BLaER1 treated with 17β-estradiol and CSF1 and Interleukin-3, amounts not matched to agents 10 nM and 100 nM (cell line): ENCODE measurements around the gene HYAL4.
"Not testable (repeated sequence)": the region's sequence is repeated elsewhere in the genome, so short reads cannot be mapped to it uniquely, and the experiment has no call there.

Experiments
- H3K27ac ChIP-seq, 11 experiments: shearing (Covaris generic); formaldehyde crosslinking; 2 replicates each; pipeline ENCODE4 v1.8.1; 2022
- H3K27me3 ChIP-seq, 11 experiments: shearing (Covaris generic); formaldehyde crosslinking; 2 replicates each; pipeline ENCODE4 v1.8.1; 2022
- H3K36me3 ChIP-seq, 11 experiments: shearing (Covaris generic); formaldehyde crosslinking; 2 replicates each; pipeline ENCODE4 v1.8.1; 2022
- H3K4me1 ChIP-seq, 10 experiments: shearing (Covaris generic); formaldehyde crosslinking; 2 replicates each; pipeline ENCODE4 v1.8.1; 2022
- H3K4me2 ChIP-seq, 11 experiments: shearing (Covaris generic); formaldehyde crosslinking; 2 replicates each; pipeline ENCODE4 v1.8.1; 2022
- H3K4me3 ChIP-seq, 10 experiments: shearing (Covaris generic); formaldehyde crosslinking; 2 replicates each; pipeline ENCODE4 v1.8.1; 2022
- H3K9ac ChIP-seq, 11 experiments: shearing (Covaris generic); formaldehyde crosslinking; 2 replicates each; pipeline ENCODE4 v1.8.1; 2022
- H3K9me3 ChIP-seq, 11 experiments: shearing (Covaris generic); formaldehyde crosslinking; replicated peaks in 1 of 11; 2 replicates each; pipeline ENCODE4 v1.8.1; 2022
- H4K20me1 ChIP-seq, 11 experiments: shearing (Covaris generic); formaldehyde crosslinking; 2 replicates each; pipeline ENCODE4 v1.8.1; 2022
- Cebpa-rat ChIP-seq, 11 experiments: shearing (Covaris generic); IDR thresholded peaks; 2 replicates each; pipeline ENCODE4 v1.8.1; 2022

The HYAL4 gene

DNA sequence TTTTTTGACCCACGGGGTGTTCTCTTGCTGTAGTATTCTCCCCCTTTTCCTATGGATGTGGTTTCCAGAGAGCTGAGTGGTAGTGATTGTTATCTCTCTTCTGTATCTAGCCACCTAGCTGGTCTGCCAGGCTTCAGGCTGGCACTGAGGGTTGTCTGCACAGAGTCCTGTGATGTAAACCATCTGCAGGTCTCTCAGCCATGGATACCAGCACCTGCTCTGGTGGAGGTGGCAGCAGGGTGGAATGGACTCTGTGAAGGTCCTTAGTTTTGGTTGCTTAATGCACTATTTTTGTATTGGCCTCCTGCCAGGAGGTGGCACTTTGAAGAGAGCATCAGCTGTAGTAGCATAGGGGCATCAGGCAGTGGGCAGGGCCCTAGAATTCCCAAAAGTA is 851 bp downstream of the HYAL4 start:
- Histone ChIP-seq H4K20me1 (no peaks in the 10 kb centered on the region), H3K9ac (no peak overlapping the region), H3K9me3 (no peaks in the 10 kb centered on the region), H3K4me1 (peaks cover 0 to 15% (median 13%) of the 10 kb centered on the region in 10 experiments; a peak in 16 of 20 replicates), H3K36me3 (no peaks in the 10 kb centered on the region), H3K27me3 (no peaks in the 10 kb centered on the region), H3K4me2 (peak overlapping the region in 9 of 11 experiments; percentile 24 to 67 (median 53); a peak in 17 of 22 replicates), H3K27ac (no peak overlapping the region), H3K4me3 (no peak overlapping the region)
- no peak for TF ChIP-seq Cebpa-rat (IDR thresholded peaks at IDR 0.05)

DNA sequence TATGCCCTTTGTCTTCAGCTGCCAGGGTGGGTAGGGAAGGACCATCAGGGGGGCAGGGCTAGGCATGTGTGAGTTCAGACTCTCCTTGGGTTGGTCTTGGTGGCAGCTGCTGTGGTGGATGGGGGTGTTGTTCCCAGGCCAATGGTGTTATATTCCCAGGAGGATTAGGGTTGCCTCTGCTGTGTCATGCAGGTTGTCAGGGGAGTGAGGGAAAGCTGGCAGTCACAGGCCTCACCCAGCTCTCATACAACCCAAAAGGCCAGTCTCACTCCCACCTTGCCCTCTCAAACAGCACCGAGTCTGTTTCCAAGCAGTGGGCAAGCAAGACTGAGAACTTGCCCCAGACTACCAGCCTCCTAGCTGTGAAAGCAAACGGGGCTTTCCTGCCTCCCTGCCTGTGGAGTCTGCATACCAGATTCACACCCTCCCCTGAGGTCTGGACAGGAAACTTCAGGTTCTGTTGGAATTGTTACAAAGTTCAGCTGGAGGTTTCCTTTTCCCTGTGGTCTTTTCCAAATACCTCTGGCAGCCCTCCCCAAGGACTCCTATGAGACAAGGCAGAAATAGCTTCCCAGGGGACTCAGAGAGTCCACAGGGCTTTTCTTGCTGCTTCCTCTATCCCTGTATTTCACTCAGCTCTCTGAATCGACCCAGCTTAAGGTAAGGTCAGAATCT is 1.4 kb downstream of the HYAL4 start:
- peaks cover 0 to 15% (median 13%) of the 10 kb centered on the region in 10 experiments; a peak in 16 of 20 replicates for H3K4me1 ChIP-seq
- H3K36me3 ChIP-seq: no peaks in the 10 kb centered on the region
- H3K27ac ChIP-seq: peak overlapping the region in 2 of 11 experiments; percentile 21 to 34; a peak in 3 of 22 replicates
- H3K27me3 ChIP-seq: no peaks in the 10 kb centered on the region
- H3K4me2 ChIP-seq: peak overlapping the region in 9 of 11 experiments; percentile 24 to 67 (median 53); a peak in 17 of 22 replicates
- TF ChIP-seq Cebpa-rat (IDR thresholded peaks at IDR 0.05): no peak
- H4K20me1 ChIP-seq: no peaks in the 10 kb centered on the region
- H3K9me3 ChIP-seq: 0 out of 22 replicates have a peak, but pooled peaks cover 0 to 1% (median 0%) of the 10 kb centered on the region in 11 experiments
- no peak overlapping the region for H3K4me3 ChIP-seq
- H3K9ac ChIP-seq: no peak overlapping the region

DNA sequence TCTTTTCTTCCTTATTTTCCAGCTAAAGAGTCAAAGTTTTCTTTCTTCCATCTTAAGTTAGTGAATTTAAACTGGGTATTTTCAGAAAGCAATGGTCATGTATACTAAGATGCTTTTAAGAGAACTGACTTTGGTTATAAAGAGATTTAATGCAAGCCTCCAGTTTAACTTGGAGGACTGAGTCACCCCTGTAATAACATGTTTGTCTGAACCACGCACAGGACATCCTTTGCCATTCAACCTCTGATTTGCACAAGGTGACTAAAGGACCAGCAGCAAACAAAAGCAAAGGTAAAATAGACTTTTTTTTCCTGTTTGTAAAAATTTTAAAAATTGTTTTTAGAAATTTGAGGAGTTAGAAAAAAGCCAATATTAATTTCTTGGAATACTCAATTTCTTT is 2.9 kb downstream of the HYAL4 start:
- Histone ChIP-seq H3K4me1 (peaks cover 0 to 15% (median 13%) of the 10 kb centered on the region in 10 experiments; a peak in 16 of 20 replicates), H3K36me3 (no peaks in the 10 kb centered on the region), H3K9me3 (0 out of 22 replicates have a peak, but pooled peaks cover 0 to 3% (median 0%) of the 10 kb centered on the region in 11 experiments), H3K4me3 (no peak overlapping the region), H3K4me2 (no peak overlapping the region), H4K20me1 (no peaks in the 10 kb centered on the region), H3K27ac (no peak overlapping the region), H3K27me3 (no peaks in the 10 kb centered on the region), H3K9ac (no peak overlapping the region)
- no peak for TF ChIP-seq Cebpa-rat (IDR thresholded peaks at IDR 0.05)

DNA sequence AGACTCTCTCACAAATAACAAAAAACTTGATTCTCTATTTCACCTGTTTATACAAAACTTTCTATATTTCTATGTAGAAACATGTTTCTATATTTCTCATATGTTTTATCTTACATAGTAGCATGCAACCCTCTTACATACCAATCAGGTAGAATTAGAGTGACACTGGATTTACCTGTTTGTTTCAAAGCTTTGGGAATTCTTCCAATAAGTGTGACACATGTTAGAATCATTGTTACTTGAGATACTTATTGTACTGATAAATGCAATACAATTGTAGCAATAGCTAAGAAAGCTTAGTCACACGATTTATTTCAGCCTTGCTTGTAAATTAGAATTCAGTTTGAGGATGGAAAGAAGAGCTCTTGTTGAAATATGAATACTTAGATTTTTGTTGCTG is 4.9 kb downstream of the HYAL4 start:
- Histone ChIP-seq H3K27me3 (no peaks in the 10 kb centered on the region), H3K27ac (no peak overlapping the region), H3K4me2 (no peak overlapping the region), H3K4me1 (peaks cover 0 to 15% (median 13%) of the 10 kb centered on the region in 10 experiments; a peak in 16 of 20 replicates), H3K4me3 (no peak overlapping the region), H4K20me1 (no peaks in the 10 kb centered on the region), H3K9me3 (peaks cover 0 to 7% (median 1%) of the 10 kb centered on the region in 11 experiments; a peak in 8 of 22 replicates), H3K9ac (no peak overlapping the region), H3K36me3 (no peaks in the 10 kb centered on the region)
- TF ChIP-seq Cebpa-rat (IDR thresholded peaks at IDR 0.05): no peak

DNA sequence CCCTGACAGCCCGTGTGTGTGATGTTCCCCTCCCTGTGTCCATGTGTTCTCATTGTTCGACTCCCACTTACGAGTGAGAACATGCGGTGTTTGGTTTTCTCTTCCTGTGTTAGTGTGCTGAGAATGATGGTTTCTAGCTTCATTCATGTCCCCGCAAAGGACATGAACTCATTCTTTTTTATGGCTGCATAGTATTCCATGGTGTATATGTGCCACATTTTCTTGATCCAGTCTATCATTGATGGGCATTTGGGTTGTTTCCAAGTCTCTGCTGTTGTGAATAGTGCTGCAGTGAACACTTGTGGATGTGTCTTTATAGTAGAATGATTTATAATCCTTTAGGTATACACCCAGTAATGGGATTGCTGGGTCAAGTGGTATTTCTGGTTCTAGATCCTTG is 6.4 kb downstream of the HYAL4 start:
- not testable (repeated sequence) for H3K4me2 ChIP-seq, H3K4me1 ChIP-seq, H4K20me1 ChIP-seq, H3K27ac ChIP-seq, H3K27me3 ChIP-seq, H3K36me3 ChIP-seq, H3K9ac ChIP-seq, H3K4me3 ChIP-seq
- H3K9me3 ChIP-seq: peaks cover 8 to 22% (median 16%) of the 10 kb centered on the region in 11 experiments; a peak in 19 of 22 replicates

GRCh38 chr7:123854291-123854690 is 9.3 kb downstream of the HYAL4 start:
- H3K9ac ChIP-seq, H3K36me3 ChIP-seq, H3K27me3 ChIP-seq, H3K4me2 ChIP-seq, H4K20me1 ChIP-seq, H3K4me3 ChIP-seq, H3K4me1 ChIP-seq, H3K27ac ChIP-seq: not testable (repeated sequence)
- peaks cover 8 to 32% (median 20%) of the 10 kb centered on the region in 11 experiments; a peak in 19 of 22 replicates for H3K9me3 ChIP-seq

DNA sequence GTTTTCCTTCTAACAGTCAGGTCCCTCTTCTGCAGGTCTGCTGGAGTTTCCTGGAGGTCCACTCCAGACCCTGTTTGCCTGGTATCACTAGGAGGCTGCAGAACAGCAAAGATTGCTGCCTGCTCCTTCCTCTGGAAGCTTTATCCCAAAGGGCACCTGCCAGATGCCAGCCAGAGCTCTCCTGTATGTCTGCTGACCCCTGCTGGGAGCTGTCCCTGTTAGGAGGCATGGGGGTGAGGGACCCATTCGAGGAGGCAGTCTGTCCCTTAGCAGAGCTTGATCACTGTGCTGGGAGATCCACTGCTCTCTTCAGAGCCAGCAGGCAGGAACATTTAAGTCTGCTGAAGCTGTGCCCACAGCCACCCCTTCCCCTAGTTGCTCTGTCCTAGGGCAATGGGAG is 11.5 kb downstream of the HYAL4 start:
- H3K4me1 ChIP-seq, H3K9ac ChIP-seq, H3K36me3 ChIP-seq, H3K27me3 ChIP-seq, H4K20me1 ChIP-seq, H3K4me3 ChIP-seq, H3K27ac ChIP-seq, H3K4me2 ChIP-seq: not testable (repeated sequence)
- H3K9me3 ChIP-seq: peaks cover 9 to 47% (median 20%) of the 10 kb centered on the region in 11 experiments; a peak in 19 of 22 replicates

DNA sequence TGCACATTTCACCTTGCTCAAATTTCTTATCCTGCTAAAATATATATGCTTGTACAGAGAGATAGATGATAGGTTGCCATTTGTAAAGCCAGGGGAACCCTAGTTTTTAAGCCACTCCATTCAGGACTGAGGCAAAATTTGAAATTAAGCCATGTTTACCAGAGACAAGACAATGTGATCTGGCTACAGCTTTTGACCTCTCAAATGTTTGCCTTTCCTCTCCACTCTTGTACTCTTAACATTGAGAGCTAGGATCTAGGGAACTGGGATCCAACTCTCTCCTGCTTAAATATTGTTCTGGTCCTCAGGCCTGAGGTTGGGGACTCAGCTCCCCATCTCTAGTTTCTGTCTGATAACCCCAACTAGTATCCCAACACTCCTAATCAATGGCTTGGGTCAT is 15.9 kb downstream of the HYAL4 start:
- Histone ChIP-seq H3K4me1 (peaks cover 0 to 21% (median 0%) of the 10 kb centered on the region in 10 experiments; a peak in 3 of 20 replicates), H3K9me3 (peaks cover 0 to 35% (median 10%) of the 10 kb centered on the region in 11 experiments; a peak in 15 of 22 replicates), H4K20me1 (no peaks in the 10 kb centered on the region), H3K4me3 (no peak overlapping the region), H3K9ac (no peak overlapping the region), H3K4me2 (no peak overlapping the region), H3K27me3 (no peaks in the 10 kb centered on the region), H3K27ac (no peak overlapping the region), H3K36me3 (no peaks in the 10 kb centered on the region)
- TF ChIP-seq Cebpa-rat (IDR thresholded peaks at IDR 0.05): no peak

- peaks cover 0 to 41% (median 6%) of the 10 kb centered on the region in 10 experiments; a peak in 8 of 20 replicates for H3K4me1 ChIP-seq
- H3K36me3 ChIP-seq: no peaks in the 10 kb centered on the region
- no peak overlapping the region for H3K27ac ChIP-seq
- TF ChIP-seq Cebpa-rat (IDR thresholded peaks at IDR 0.05): no peak
- H3K4me2 ChIP-seq: no peak overlapping the region
- H4K20me1 ChIP-seq: no peaks in the 10 kb centered on the region
- peaks cover 0 to 34% (median 17%) of the 10 kb centered on the region in 11 experiments; a peak in 15 of 22 replicates for H3K9me3 ChIP-seq
- no peaks in the 10 kb centered on the region for H3K27me3 ChIP-seq
- no peak overlapping the region for H3K4me3 ChIP-seq
- H3K9ac ChIP-seq: no peak overlapping the region
Measured at GRCh38 chr7:123862775-123863174, 17.8 kb downstream of the HYAL4 start.

- H3K36me3 ChIP-seq: no peaks in the 10 kb centered on the region
- H4K20me1 ChIP-seq: no peaks in the 10 kb centered on the region
- no peak overlapping the region for H3K4me2 ChIP-seq
- H3K4me1 ChIP-seq: peaks cover 0 to 43% (median 7%) of the 10 kb centered on the region in 10 experiments; a peak in 8 of 20 replicates
- peaks cover 0 to 34% (median 17%) of the 10 kb centered on the region in 11 experiments; a peak in 15 of 22 replicates for H3K9me3 ChIP-seq
- H3K4me3 ChIP-seq: no peak overlapping the region
- no peak for TF ChIP-seq Cebpa-rat (IDR thresholded peaks at IDR 0.05)
- H3K27ac ChIP-seq: no peak overlapping the region
- no peaks in the 10 kb centered on the region for H3K27me3 ChIP-seq
- no peak overlapping the region for H3K9ac ChIP-seq
Measured at GRCh38 chr7:123863461-123863860, 18.5 kb downstream of the HYAL4 start.
